ENCODE results near the gene EHD4. TPM values are rescaled to one million over a fixed set of nuclear protein-coding genes. Genes with fewer than 3 reads are reported as not detected.

Gene EHD4
- total RNA-seq, 1 donor from 2014 or later: 17.2 TPM

DNA sequence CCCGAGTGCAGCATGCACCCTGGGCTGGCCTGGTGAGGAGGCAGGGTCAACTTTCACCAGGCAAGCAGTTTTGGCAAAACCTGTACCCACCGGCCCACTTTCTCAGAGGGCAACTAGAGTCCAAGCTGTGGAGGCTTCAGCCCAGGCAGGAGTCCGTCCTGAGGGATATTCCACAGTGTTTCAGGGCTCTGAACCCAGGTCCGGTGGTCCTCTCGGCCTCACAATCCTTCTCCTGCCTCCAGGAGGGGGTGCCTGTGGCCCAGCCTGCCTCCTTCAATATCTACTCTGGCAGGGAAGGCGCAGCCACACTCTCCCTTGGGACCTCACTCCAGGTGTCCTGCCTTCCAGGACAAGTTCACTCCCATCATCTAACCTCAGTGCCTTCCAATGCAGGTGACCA, 44.6 kb upstream of the EHD4 start:
- Mint-ChIP-seq H3K9me3 (ENCODE audit: low read depth) (peaks cover 2% of the 10 kb centered on the region), H3K27ac (no peak overlapping the region), H3K4me1 (ENCODE audit: low read depth) (peaks cover 7% of the 10 kb centered on the region), H3K36me3 (ENCODE audit: insufficient read depth) (no peaks in the 10 kb centered on the region), H3K4me3 (ENCODE audit: low read depth) (no peak overlapping the region), H3K27me3 (peaks cover 5% of the 10 kb centered on the region)
- TF ChIP-seq, protein P1, sequence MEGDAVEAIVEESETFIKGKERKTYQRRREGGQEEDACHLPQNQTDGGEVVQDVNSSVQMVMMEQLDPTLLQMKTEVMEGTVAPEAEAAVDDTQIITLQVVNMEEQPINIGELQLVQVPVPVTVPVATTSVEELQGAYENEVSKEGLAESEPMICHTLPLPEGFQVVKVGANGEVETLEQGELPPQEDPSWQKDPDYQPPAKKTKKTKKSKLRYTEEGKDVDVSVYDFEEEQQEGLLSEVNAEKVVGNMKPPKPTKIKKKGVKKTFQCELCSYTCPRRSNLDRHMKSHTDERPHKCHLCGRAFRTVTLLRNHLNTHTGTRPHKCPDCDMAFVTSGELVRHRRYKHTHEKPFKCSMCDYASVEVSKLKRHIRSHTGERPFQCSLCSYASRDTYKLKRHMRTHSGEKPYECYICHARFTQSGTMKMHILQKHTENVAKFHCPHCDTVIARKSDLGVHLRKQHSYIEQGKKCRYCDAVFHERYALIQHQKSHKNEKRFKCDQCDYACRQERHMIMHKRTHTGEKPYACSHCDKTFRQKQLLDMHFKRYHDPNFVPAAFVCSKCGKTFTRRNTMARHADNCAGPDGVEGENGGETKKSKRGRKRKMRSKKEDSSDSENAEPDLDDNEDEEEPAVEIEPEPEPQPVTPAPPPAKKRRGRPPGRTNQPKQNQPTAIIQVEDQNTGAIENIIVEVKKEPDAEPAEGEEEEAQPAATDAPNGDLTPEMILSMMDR (IDR thresholded peaks at IDR 0.05; ENCODE audit: unreplicated experiment): no peak
- DNase-seq (ENCODE audit: low spot score, unreplicated experiment): no peak

DNA sequence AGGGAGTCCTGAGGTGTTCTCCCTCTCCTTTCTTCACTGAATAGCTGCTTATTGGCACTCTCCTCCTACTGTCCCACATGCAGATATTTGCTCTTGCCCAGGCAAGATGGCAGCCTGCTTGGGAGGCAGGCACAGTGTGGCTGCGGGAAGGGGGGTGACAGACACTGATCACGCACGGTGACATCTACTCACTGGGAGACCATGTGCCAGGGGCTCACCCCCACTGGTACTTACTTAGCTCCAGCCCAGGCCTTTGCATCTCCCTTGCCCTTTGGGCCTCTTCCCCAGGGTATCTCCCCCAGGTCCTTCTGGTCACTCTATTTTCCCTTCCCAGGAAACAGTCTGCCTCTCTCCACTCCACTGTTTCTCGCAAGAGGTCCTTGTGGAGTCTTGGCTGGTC, 42.0 kb upstream of the EHD4 start:
- Mint-ChIP-seq H3K27ac (no peak overlapping the region), H3K27me3 (peaks cover 5% of the 10 kb centered on the region), H3K9me3 (ENCODE audit: low read depth) (no peaks in the 10 kb centered on the region), H3K36me3 (ENCODE audit: insufficient read depth) (no peaks in the 10 kb centered on the region), H3K4me3 (ENCODE audit: low read depth) (no peak overlapping the region), H3K4me1 (ENCODE audit: low read depth) (peaks cover 7% of the 10 kb centered on the region)
- no peak for DNase-seq (ENCODE audit: low spot score, unreplicated experiment)
- TF ChIP-seq, protein P1 (IDR thresholded peaks at IDR 0.05; ENCODE audit: unreplicated experiment): no peak

DNA sequence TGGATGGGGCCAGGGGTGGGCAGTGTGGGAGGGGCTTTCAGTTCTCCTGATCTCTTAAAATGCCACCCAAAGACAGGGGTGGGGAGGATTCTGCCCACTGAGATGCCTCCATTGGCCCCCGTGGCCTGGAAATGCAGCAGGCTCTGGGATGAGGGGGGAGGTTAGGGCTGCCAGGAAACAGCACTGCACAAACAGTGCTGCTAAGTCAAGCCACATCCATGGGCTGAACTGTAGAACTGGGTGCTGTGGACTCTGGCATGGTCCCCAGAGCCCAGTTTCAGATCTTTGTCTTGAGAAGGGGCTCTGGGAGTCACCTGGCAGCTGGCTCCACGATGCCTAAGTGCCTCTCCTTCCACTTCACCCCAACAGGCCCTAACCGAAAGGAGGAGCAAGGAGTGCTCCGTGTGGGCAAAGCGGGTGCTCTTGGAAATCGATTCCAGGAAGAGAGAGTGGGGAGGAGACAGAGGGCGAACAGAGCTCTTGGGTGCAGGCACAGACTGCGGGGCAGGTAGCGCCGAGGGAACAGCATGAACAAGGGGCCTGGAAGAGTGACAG, 40.6 kb upstream of the EHD4 start:
- H3K27me3 Mint-ChIP-seq: peaks cover 5% of the 10 kb centered on the region

DNA sequence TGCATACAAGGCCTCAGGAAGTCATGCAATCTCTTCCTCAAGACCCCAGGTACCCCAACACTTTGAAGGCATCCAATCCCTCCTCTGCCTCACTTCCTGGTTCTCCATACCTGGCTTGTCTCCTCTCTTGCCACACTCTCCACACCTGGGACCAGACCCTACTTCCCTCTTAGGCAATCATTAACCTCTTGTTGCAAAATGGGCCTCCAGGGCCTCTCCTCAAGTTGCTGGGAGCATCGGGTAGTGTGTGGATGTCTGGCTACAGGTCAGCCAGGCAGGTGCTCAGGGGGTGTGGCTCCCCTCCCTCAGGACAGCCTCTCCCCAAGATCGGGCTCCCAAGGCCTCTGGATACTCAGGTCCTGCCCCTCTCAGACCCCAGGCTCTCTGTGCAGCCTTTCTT, 39.9 kb upstream of the EHD4 start:
- DNase-seq (ENCODE audit: low spot score, unreplicated experiment): no peak
- peaks cover 7% of the 10 kb centered on the region for H3K4me1 Mint-ChIP-seq (ENCODE audit: low read depth)
- H3K4me3 Mint-ChIP-seq (ENCODE audit: low read depth): no peak overlapping the region
- no peaks in the 10 kb centered on the region for H3K9me3 Mint-ChIP-seq (ENCODE audit: low read depth)
- H3K27me3 Mint-ChIP-seq: peaks cover 8% of the 10 kb centered on the region
- TF ChIP-seq, protein P1 (IDR thresholded peaks at IDR 0.05; ENCODE audit: unreplicated experiment): no peak
- no peaks in the 10 kb centered on the region for H3K36me3 Mint-ChIP-seq (ENCODE audit: insufficient read depth)
- H3K27ac Mint-ChIP-seq: no peak overlapping the region

More for the DNA sequence above, 40.6 kb upstream of the EHD4 start:
- no peak for DNase-seq (ENCODE audit: low spot score, unreplicated experiment)
- Mint-ChIP-seq H3K4me1 (ENCODE audit: low read depth) (peaks cover 7% of the 10 kb centered on the region), H3K27ac (no peak overlapping the region), H3K36me3 (ENCODE audit: insufficient read depth) (no peaks in the 10 kb centered on the region), H3K4me3 (ENCODE audit: low read depth) (no peak overlapping the region), H3K9me3 (ENCODE audit: low read depth) (no peaks in the 10 kb centered on the region)
- TF ChIP-seq, protein P1 (IDR thresholded peaks at IDR 0.05; ENCODE audit: unreplicated experiment): no peak

DNA sequence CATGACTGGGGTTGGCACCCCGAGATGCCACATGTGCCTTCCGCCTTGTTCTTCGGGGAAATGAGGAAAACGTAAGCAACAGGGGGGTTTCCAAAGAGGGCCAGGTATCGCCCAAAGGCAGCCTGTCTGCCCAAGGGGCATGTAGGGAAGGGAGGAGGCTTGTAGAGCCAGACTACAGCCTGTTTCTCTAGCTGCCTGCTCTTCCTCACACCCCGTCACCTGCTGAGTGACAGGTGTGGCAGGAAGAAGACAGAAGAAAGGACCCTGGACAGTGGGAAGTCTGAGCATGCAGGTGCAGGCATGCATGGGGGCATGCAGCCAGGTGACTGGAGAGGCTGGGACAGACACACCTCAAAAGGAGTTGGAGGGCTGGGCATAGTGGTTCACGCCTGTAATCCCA, 38.7 kb upstream of the EHD4 start:
- H3K4me1 Mint-ChIP-seq (ENCODE audit: low read depth): peaks cover 7% of the 10 kb centered on the region
- H3K9me3 Mint-ChIP-seq (ENCODE audit: low read depth): no peaks in the 10 kb centered on the region
- TF ChIP-seq, protein P1 (IDR thresholded peaks at IDR 0.05; ENCODE audit: unreplicated experiment): no peak
- H3K27ac Mint-ChIP-seq: no peak overlapping the region
- no peak for DNase-seq (ENCODE audit: low spot score, unreplicated experiment)
- no peak overlapping the region for H3K4me3 Mint-ChIP-seq (ENCODE audit: low read depth)
- peaks cover 11% of the 10 kb centered on the region for H3K27me3 Mint-ChIP-seq
- H3K36me3 Mint-ChIP-seq (ENCODE audit: insufficient read depth): no peaks in the 10 kb centered on the region

All from progenitor cell of endocrine pancreas (in vitro differentiated cells).